GM12878 (cell line): ENCODE measurements around the gene ZNF880. TPM values are rescaled to one million over a fixed set of nuclear protein-coding genes. Genes with fewer than 3 reads are reported as not detected.

Experiments used
- ATAC-seq: fragments of 200-7000 bp; cut with Tn5 transposase; 3 replicates; pipeline ENCODE4 v1.9.1; 2020; ENCODE audit warnings: mild to moderate bottlenecking, moderate library complexity
- BruUV-seq: library from RNA; stranded (reverse); fragments of 400-500 nt; replicated peaks from 2 replicates; lab custom pipeline; 2021; lab: Mats Ljungman, UMichigan
- CTCF ChIA-PET: fragments of 300-600 bp; sonication (Branson Sonifier 250); formaldehyde crosslinking; extraction: SDS; loops from one replicate; lab custom pipeline; 2021; ENCODE audit warnings: inconsistent platforms; lab: Yijun Ruan, JAX
- POLR2A ChIA-PET: fragments of 350-600 bp; formaldehyde crosslinking; extraction: SDS; loops from one replicate; lab custom pipeline; 2021; ENCODE audit warnings: inconsistent platforms; lab: Charles Lee
- RAD21 ChIA-PET: fragments of 300-600 bp; sonication (Branson Sonifier 250); formaldehyde crosslinking; loops from one replicate; lab custom pipeline; 2023; ENCODE audit warnings: antibody characterized with exemption; ENCODE audit not compliant: unreplicated experiment; lab: Charles Lee
- SMC1A ChIA-PET: fragments of 300-600 bp; sonication (Branson Sonifier 250); formaldehyde crosslinking; loops from one replicate; lab custom pipeline; 2023; ENCODE audit not compliant: unreplicated experiment, uncharacterized antibody; lab: Charles Lee
- DNase-seq: peaks from one replicate; pipeline ENCODE4 v3.0.0-alpha.2; 2011; ENCODE audit warnings: low read depth, low spot score
- FAIRE-seq: peaks from 3 replicates; lab custom pipeline; 2011; peaks lifted over from hg19 to GRCh38; lab: Jason Lieb, UNC
- H2AFZ ChIP-seq: 2 replicates; pipeline ENCODE4 v1.6.0; 2011; ENCODE audit warnings: low read depth, low read length, control low read depth; ENCODE audit not compliant: control insufficient read depth
- H3K27ac ChIP-seq: 2 replicates; pipeline ENCODE4 v1.5.1; 2011; ENCODE audit warnings: control low read depth; ENCODE audit not compliant: control insufficient read depth, insufficient read depth
- H3K27me3 ChIP-seq, 2 experiments: replicated peaks in 1 of 2; 2 replicates each; pipeline versions ENCODE4 v1.6.0 to v1.6.1; 2011; ENCODE audit warnings: low read length in 1 of 2; ENCODE audit not compliant: control insufficient read depth in 2 of 2, insufficient read depth in 2 of 2
- H3K36me3 ChIP-seq, 2 experiments: 2 replicates each; pipeline ENCODE4 v1.5.1; 2011; ENCODE audit warnings: low read length in 1 of 2; ENCODE audit not compliant: control insufficient read depth in 2 of 2, insufficient read depth in 2 of 2
- H3K4me1 ChIP-seq: 2 replicates; pipeline ENCODE4 v1.6.1; 2011; ENCODE audit warnings: mild to moderate bottlenecking, low read length, moderate library complexity, mixed read lengths; ENCODE audit not compliant: control insufficient read depth, insufficient read depth
- H3K4me2 ChIP-seq: 2 replicates; pipeline ENCODE4 v1.6.0; 2011; ENCODE audit warnings: control low read depth; ENCODE audit not compliant: control insufficient read depth, insufficient read depth
- H3K4me3 ChIP-seq: fragments of 200-600 bp; sonication (generic); 2 replicates; pipeline ENCODE4 v1.5.1; 2016
- H3K79me2 ChIP-seq: 2 replicates; pipeline ENCODE4 v1.6.0; 2011; ENCODE audit warnings: low read length; ENCODE audit not compliant: control insufficient read depth, insufficient read depth
- H3K9ac ChIP-seq: 2 replicates; pipeline ENCODE4 v1.8.0; 2011; ENCODE audit warnings: low read length, control low read depth, mixed read lengths; ENCODE audit not compliant: control insufficient read depth, insufficient read depth
- H3K9me3 ChIP-seq: replicated peaks from 3 replicates; pipeline ENCODE4 v1.5.1; 2011; ENCODE audit warnings: mild to moderate bottlenecking, low read length; ENCODE audit not compliant: control insufficient read depth, insufficient read depth
- H4K20me1 ChIP-seq: 2 replicates; pipeline ENCODE4 v1.6.0; 2011; ENCODE audit not compliant: control insufficient read depth, insufficient read depth
- ETV6 ChIP-seq, 2 experiments: fragments of 450-650 bp in 1 of 2; IDR thresholded peaks in 1 of 2; conservative IDR thresholded peaks in 1 of 2; 2 replicates each; pipeline ENCODE4 v1.6.1; 2014; ENCODE audit warnings: antibody characterized with exemption in 1 of 2, borderline replicate concordance in 1 of 2, low read depth in 1 of 2, mild to moderate bottlenecking in 1 of 2, moderate library complexity in 1 of 2
- HDGF ChIP-seq: fragments of 450-650 bp; IDR thresholded peaks from 2 replicates; pipeline ENCODE4 v1.6.1; 2016; ENCODE audit warnings: antibody characterized with exemption
- KAT2A ChIP-seq: conservative IDR thresholded peaks from 2 replicates; pipeline ENCODE4 v1.6.1; 2011; ENCODE audit warnings: low read depth, low read length; ENCODE audit not compliant: control insufficient read depth
- NFYA ChIP-seq: IDR thresholded peaks from 2 replicates; pipeline ENCODE4 v1.6.1; 2011; ENCODE audit warnings: low read depth, mild to moderate bottlenecking, low read length, improper control_type of control experiment, borderline replicate concordance
- RCOR1 ChIP-seq: conservative IDR thresholded peaks from 2 replicates; pipeline ENCODE4 v1.6.1; 2012; ENCODE audit warnings: low read depth, low read length, improper control_type of control experiment
- SP1 ChIP-seq: IDR thresholded peaks from one replicate; pipeline ENCODE4 v1.6.1; 2011; ENCODE audit warnings: low read depth, low read length
- TARDBP ChIP-seq: IDR thresholded peaks from 2 replicates; pipeline ENCODE4 v1.6.1; 2016; ENCODE audit warnings: borderline replicate concordance
- TCF3 ChIP-seq: IDR thresholded peaks from 2 replicates; pipeline ENCODE4 v1.6.1; 2012; ENCODE audit warnings: low read depth, mild to moderate bottlenecking, low read length, borderline replicate concordance; ENCODE audit not compliant: insufficient read depth
- WGBS: methylation state at CpG from one replicate; pipeline ENCODE4 v1.1.6; 2016; ENCODE audit warnings: low lambda C conversion rate; ENCODE audit not compliant: insufficient replicate concordance, insufficient coverage; ENCODE audit errors: missing lambda C conversion rate; 5-methylcytosine and 5-hydroxymethylcytosine counted together
- in situ Hi-C: fragments of 300-500 bp; cut with MboI; formaldehyde crosslinking; loops from 9 replicates; pipeline ENCODE4 v1.14.3; 2018; ENCODE audit warnings: mixed read lengths
- intact Hi-C: fragments of 100-400 bp; cut with micrococcal nuclease; formaldehyde crosslinking; loops from one replicate; pipeline ENCODE4 v1.14.2; 2022; ENCODE audit not compliant: unreplicated experiment
- polyA plus RNA-seq, 11 experiments: library from polyadenylated mRNA; depleted of rRNA in 4 of 11; unstranded in 6 of 11; stranded (reverse) in 5 of 11; fragments of >200 nt; fragmentation: Nextera tagmentation in 4 of 11; fragmentation: Illumina TruSeq in 1 of 11; extraction: Ambion mirVana in 4 of 11; extraction: Trizol in 1 of 11; gene quantifications; 1 replicate in 1 of 11; 2 replicates in 10 of 11; pipeline versions ENCODE4 v1.2.1 to v1.2.3, GENCODE V29; 2011 to 2016; ENCODE audit warnings: inconsistent platforms in 2 of 11, missing spikeins in 2 of 11, low read depth in 1 of 11
- total RNA-seq, 4 experiments: library from RNA; depleted of rRNA in 3 of 4; stranded (reverse); fragments of >200 nt in 3 of 4; fragmentation: Illumina TruSeq in 1 of 4; extraction: Trizol in 1 of 4; gene quantifications; 2 replicates each; pipeline versions ENCODE4 v1.2.1 to v1.2.3, GENCODE V29; 2013 to 2021
- TF ChIP-seq, protein P1 (sequence below): fragments of 450-650 bp; IDR thresholded peaks from 2 replicates; pipeline ENCODE4 v1.6.1; 2017; ENCODE audit warnings: low read depth, mild to moderate bottlenecking, moderate library complexity
- TF ChIP-seq, protein P2 (sequence below): fragments of 150-350 bp; IDR thresholded peaks from 2 replicates; pipeline ENCODE4 v1.6.1; 2016; ENCODE audit warnings: low read depth, low read length
- TF ChIP-seq, protein P3 (sequence below): IDR thresholded peaks from 2 replicates; pipeline ENCODE4 v1.6.1; 2011; ENCODE audit warnings: mild to moderate bottlenecking, low read depth, low read length, moderate library complexity; ENCODE audit not compliant: insufficient replicate concordance

Gene ZNF880
- total and polyA plus RNA-seq, 10 of the 15 experiments (the other 5 are each of a cell fraction or from before 2014, with no cell fraction given) = 14.4 to 45.2 (median 21.9) TPM

DNA sequence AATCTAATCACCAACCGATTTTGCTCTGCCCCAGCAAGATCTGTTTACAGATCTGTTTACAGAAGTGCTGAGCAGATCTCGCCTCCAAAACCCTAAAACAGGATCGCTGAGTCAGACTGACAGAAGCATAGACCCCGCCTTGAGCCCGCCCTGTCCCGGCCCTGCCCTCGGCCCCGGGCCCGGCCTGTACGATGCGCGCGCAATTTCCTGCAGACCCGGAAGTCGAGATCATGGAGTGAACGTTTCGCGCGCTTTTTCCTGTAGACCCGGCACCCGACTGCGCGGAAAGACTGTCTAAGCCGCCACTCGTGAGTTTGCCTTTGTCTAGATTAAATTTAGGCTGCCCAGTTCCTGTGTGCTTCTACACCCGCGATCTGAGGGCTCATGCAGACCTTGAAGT, 59.2 kb downstream of the ZNF880 start, which contains the start of gene ZNF534:
ZNF534 (plus strand) TSS at position 212 of the 400 bp plus-strand sequence. CDS start 2,327 bp downstream, outside the sequence.
- ChIA-PET CTCF (no interaction called here), SMC1A (no interaction called here), POLR2A (no interaction called here), RAD21 (no interaction called here)
- H3K9me3 ChIP-seq = no peaks in the 10 kb centered on the region; the same call in 2 of the 3 replicates
- DNase-seq (no peak), ATAC-seq (no peak), FAIRE-seq (no peak)
- H3K4me2 ChIP-seq = no peak within 1 kb of the TSS
- no peaks in the 10 kb centered on the region for H3K27me3 ChIP-seq
- 83% methylated on average over 27 of the region's 27 CpGs for WGBS
- intact Hi-C loops (no loop called here), in situ Hi-C loops (no loop called here)
- H3K4me3 ChIP-seq = no peak within 1 kb of the TSS
- TF ChIP-seq KAT2A (no peak), ETV6 (conservative IDR thresholded peaks at IDR 0.05 in 1 of 2, IDR thresholded peaks at IDR 0.05 in 1 of 2; ENCODE audit: borderline replicate concordance in 1 of 2, low read depth in 1 of 2) (no peak), RCOR1 (no peak), NFYA (no peak), SP1 (no peak), HDGF (no peak), TARDBP (no peak), TCF3 (no peak)
- TF ChIP-seq, protein P1, sequence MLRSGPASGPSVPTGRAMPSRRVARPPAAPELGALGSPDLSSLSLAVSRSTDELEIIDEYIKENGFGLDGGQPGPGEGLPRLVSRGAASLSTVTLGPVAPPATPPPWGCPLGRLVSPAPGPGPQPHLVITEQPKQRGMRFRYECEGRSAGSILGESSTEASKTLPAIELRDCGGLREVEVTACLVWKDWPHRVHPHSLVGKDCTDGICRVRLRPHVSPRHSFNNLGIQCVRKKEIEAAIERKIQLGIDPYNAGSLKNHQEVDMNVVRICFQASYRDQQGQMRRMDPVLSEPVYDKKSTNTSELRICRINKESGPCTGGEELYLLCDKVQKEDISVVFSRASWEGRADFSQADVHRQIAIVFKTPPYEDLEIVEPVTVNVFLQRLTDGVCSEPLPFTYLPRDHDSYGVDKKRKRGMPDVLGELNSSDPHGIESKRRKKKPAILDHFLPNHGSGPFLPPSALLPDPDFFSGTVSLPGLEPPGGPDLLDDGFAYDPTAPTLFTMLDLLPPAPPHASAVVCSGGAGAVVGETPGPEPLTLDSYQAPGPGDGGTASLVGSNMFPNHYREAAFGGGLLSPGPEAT = no peak
- TF ChIP-seq, protein P2, sequence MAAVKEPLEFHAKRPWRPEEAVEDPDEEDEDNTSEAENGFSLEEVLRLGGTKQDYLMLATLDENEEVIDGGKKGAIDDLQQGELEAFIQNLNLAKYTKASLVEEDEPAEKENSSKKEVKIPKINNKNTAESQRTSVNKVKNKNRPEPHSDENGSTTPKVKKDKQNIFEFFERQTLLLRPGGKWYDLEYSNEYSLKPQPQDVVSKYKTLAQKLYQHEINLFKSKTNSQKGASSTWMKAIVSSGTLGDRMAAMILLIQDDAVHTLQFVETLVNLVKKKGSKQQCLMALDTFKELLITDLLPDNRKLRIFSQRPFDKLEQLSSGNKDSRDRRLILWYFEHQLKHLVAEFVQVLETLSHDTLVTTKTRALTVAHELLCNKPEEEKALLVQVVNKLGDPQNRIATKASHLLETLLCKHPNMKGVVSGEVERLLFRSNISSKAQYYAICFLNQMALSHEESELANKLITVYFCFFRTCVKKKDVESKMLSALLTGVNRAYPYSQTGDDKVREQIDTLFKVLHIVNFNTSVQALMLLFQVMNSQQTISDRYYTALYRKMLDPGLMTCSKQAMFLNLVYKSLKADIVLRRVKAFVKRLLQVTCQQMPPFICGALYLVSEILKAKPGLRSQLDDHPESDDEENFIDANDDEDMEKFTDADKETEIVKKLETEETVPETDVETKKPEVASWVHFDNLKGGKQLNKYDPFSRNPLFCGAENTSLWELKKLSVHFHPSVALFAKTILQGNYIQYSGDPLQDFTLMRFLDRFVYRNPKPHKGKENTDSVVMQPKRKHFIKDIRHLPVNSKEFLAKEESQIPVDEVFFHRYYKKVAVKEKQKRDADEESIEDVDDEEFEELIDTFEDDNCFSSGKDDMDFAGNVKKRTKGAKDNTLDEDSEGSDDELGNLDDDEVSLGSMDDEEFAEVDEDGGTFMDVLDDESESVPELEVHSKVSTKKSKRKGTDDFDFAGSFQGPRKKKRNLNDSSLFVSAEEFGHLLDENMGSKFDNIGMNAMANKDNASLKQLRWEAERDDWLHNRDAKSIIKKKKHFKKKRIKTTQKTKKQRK = no peak
- TF ChIP-seq, protein P3, sequence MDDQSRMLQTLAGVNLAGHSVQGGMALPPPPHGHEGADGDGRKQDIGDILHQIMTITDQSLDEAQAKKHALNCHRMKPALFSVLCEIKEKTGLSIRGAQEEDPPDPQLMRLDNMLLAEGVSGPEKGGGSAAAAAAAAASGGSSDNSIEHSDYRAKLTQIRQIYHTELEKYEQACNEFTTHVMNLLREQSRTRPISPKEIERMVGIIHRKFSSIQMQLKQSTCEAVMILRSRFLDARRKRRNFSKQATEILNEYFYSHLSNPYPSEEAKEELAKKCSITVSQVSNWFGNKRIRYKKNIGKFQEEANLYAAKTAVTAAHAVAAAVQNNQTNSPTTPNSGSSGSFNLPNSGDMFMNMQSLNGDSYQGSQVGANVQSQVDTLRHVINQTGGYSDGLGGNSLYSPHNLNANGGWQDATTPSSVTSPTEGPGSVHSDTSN = no peak
- H3K79me2 ChIP-seq = no peaks in the 10 kb centered on the region
- no TSS peak for BruUV-seq
- no peak within 1 kb of the TSS for H3K9ac ChIP-seq
- no peaks in the 10 kb centered on the region for H3K36me3 ChIP-seq
- no peaks in the 10 kb centered on the region for H3K4me1 ChIP-seq
- no peak within 1 kb of the TSS for H3K27ac ChIP-seq
- no peaks in the 10 kb centered on the region for H4K20me1 ChIP-seq
- no peak within 1 kb of the TSS for H2AFZ ChIP-seq
